HG03139 (cell line): ENCODE results near the gene MBD6.

ENCODE experiments used
- ATAC-seq: cut with Tn5 transposase; IDR thresholded peaks from one replicate; pipeline ENCODE4 v1.9.1; 2021; ENCODE audit not compliant: unreplicated experiment

MBD6 gene

GRCh38 chr12:57525615-57526383 lies 3.2 kb downstream of the MBD6 start:
- ATAC-seq, result no peak

DNA sequence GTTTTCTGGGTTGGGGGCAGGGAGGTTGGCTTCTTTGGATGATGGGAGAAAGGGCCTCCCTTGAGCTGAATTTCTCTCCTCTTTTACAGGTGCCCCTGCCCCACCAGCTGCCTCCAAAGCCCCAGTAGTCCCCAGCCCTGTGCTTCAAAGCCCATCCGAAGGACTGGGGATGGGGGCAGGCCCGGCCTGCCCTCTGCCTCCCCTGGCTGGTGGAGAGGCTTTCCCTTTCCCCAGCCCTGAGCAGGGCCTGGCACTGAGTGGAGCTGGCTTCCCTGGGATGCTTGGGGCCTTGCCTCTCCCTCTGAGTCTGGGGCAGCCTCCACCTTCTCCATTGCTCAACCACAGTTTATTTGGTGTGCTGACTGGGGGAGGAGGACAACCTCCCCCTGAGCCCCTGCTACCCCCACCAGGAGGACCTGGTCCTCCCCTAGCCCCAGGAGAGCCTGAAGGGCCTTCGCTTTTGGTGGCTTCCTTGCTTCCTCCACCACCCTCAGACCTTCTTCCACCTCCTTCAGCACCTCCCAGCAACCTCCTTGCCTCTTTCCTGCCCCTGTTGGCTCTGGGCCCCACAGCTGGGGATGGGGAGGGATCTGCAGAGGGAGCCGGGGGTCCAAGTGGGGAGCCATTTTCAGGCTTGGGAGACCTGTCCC lies 4.0 kb downstream of the MBD6 start:
- no peak for ATAC-seq

DNA sequence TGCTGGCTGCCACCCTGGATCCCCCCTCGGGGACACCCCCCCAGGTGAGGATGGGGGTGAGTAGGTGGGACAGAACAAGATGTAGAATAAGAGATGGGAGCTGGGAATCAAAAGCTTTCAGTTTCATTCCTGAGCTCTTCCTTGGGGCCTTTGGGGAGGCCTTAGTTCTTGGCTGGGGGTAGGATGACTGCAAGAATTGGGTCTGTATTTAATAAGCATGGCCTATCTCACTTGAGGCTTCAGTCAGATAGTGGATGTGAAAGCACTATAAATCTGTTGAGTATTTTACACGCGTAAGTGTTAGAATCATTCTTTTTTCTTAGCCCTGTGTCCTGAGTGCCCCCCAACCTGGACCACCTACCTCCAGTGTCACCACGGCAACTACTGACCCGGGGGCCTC lies 4.6 kb downstream of the MBD6 start:
- ATAC-seq, result no peak

- no peak for ATAC-seq
These were observed 5.6 kb downstream of the MBD6 start for GRCh38 chr12:57528176-57528575.

DNA sequence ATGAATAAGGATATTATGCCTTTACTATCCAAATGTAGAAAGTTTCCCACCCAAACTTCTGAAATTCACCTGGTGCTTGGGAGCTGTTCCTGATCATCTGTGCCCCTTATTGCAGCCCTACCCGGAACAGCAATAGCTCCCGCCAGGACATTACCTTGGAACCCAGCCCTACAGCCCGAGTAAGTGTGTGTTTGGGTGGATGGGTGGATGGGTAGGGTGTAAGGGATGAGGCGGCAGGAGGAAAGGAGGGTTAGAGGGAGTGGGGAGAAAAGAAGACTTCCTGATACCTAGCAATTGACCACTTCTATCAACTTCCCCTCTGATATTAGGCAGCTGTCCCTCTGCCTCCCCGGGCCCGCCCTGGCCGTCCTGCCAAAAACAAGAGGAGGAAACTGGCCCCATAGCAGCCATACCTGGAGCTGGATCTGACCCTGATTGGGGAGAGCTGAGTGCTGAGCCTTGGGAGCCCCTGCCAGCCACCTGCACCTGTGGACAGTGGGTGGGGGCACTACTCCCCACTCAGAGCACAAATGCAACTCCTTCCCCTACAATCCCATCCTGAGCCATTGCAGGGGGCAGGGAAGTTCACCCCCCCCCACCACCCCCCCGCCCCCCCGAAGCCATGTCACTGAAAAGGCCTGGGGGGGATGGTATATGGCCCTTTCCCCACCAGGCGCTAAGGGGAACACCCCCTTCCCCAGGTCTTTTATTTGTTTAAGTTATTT lies 6.4 kb downstream of the MBD6 start:
- ATAC-seq, result no peak

DNA sequence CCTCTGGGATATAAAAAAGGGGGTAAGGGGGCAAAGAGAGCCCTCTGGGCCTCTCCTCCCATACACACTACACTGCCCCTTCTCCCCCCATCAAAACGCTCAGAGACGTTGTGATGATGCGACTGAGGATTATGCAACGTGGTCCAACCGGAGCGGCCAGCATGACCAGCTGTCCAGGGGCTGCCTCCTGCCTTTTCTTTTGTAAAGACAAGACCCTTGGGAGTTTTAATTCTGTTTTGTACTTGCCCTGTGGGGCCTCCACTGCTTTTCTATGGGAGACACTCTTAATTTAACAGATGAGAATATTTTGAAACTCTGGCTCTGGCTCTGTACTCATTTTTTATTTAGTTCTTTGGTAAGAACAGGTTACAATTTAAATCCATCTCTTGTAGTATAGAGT lies 7.2 kb downstream of the MBD6 start:
- no peak for ATAC-seq

- ATAC-seq, result no peak
These were observed 7.9 kb downstream of the MBD6 start for GRCh38 chr12:57530396-57531142.

- ATAC-seq, result no peak
These were observed 9.2 kb downstream of the MBD6 start for GRCh38 chr12:57531836-57532235.

DNA sequence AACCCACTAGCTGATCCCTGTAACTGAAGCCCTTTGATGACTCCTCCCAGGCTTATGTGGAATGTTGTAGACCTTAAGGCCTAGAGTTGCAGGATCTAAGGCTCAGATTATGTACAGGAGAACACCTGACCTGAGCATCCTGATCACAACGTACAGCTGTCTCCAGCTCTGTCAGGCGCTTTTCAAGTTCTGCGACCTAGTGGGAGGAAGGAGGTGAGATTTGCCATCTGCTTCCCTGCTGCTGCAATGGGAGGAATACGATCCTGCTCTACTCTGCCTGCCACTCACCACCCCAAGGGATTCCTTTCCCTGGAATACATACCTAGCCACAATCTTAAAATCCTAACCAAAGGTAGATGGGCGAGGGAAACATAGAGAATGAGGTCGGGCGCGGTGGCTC lies 10.5 kb downstream of the MBD6 start:
- ATAC-seq, result no peak

DNA sequence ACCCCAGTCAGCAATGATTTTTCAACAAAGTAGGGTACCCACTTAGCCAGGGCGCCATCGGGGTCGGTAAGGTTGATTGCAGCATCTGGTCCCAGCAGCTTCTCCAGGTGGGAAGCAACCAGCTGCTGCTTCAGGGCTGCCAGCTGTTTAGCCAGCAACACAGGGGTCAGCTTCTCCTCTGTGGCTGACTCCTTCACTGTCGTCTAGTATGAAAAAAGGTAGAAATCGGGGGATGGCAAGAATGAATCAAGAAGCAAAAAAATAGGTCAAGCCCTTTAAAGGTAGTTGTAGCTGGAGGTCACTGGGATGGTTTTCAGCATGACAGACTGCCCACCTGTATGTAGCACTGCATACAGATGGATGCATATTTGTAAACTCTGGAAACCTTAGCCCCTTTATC lies 11.6 kb downstream of the MBD6 start:
- ATAC-seq, result no peak

- no peak for ATAC-seq
These were observed 12.4 kb downstream of the MBD6 start for GRCh38 chr12:57534991-57535543.

- no peak for ATAC-seq
These were observed 13.4 kb downstream of the MBD6 start for GRCh38 chr12:57535764-57536596.

DNA sequence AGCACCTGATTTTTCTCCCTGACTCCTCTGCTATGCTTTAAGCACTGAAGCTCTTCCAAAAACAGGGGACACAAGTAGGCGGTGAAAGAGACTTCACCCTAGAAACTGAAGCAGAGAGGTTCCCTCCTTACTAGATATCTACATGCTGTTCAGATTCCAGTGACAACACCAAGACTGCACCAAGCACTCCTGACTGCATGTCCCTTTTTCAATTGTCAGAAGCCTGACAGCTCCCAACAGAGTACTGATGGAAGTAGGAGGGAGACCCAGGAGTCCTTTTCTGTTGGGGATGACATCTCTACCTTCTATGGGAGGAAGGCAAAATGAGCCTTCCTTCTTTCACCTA lies 13.9 kb downstream of the MBD6 start:
- no peak for ATAC-seq

DNA sequence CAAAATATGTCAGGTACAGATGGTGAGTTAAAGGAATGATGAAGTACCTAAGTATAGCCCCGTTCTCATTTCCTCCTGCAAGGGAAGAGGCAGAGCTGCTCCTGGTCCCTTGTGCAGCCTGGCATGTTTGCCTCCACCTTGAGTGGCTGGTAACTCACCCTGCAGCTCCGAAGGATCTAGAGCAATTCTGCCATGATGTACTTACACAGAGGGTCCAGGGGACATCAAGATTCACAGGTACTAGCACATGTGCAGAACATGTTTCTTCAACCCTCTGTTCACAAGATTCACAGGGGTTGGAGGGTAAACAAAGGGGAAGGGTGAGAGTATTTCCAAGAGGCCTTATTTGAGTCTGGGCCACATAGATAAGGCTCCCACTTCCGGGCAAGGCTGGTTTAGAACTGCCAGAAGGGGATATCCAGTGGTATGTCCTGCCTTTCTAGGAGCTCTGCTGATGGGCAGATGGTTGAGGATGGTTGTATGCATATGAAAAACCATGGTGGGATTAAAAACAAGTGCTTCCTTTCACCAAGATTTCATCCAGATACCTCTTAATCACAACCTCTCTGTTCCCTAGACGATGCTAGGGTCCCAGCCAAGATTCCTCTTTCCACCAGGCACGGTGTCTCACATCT lies 16.6 kb downstream of the MBD6 start:
- no peak for ATAC-seq

- no peak for ATAC-seq
These were observed 18.4 kb downstream of the MBD6 start for GRCh38 chr12:57541001-57541400.

DNA sequence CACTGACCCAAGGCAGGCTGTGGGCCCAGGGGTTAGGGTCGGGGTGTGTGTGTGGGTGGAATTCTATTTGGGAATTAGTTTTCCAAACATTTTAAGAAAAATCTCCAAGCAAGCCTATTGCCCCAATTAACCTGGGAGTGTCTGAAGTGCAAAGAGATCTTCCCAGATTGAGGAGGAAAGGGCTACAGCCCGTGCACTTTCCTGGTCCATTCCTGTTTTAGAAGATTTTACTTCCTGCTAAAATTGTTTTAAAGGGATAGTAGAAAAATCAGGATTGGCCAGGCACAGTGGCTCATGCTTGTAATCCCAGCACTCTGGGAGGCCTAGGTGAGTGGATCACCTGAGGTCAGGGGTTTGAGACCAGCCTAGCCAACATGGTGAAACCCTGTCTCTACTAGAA lies 19.1 kb downstream of the MBD6 start:
- ATAC-seq, result no peak

DNA sequence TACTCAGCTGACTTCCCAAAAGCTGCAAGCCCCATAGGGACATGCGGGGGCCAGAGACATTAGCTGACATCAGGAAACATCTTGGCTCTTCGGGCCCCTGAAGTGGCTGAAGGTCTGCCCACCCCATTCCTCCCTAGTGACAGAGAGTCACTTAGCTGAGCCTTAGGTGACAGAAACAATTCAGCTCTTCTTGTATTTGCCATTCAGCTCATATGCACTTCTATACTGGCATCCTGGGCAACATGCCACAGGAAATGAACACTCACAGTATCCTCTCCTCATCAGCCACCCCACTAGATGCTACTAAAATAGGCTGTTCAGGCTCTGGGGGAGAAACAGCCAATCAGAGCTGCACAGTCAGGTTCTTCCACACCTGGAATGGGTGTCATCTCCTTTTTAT lies 21.0 kb downstream of the MBD6 start:
- ATAC-seq, result no peak

GRCh38 chr12:57545809-57546437 lies 23.3 kb downstream of the MBD6 start:
- ATAC-seq, result no peak
